Dermis microvascular lymphatic vessel endothelial cell (primary cell): ENCODE data around the gene BMPR2. TPM values are rescaled to one million over a fixed set of nuclear protein-coding genes. Genes with fewer than 3 reads are reported as not detected.
A peak's percentile ranks its signal among the peaks of the same experiment; 100 is the strongest.
"Not testable (repeated sequence)": the region's sequence is repeated elsewhere in the genome, so short reads cannot be mapped to it uniquely, and the experiment has no call there.

ENCODE experiments used
- DNase-seq, 2 donors: peaks; one replicate each; pipeline versions ENCODE4 v3.0.0 to v3.0.0-alpha.2; 2010; ENCODE audit warnings: low read depth in 2 of 2
- total RNA-seq: library from RNA; depleted of rRNA; stranded (reverse); fragments of >200 nt; gene quantifications from 2 replicates; pipeline ENCODE4 v1.2.1, GENCODE V29; 2014

Gene BMPR2
- total RNA-seq, 1 donor from 2014 or later = 33.0 TPM

DNA sequence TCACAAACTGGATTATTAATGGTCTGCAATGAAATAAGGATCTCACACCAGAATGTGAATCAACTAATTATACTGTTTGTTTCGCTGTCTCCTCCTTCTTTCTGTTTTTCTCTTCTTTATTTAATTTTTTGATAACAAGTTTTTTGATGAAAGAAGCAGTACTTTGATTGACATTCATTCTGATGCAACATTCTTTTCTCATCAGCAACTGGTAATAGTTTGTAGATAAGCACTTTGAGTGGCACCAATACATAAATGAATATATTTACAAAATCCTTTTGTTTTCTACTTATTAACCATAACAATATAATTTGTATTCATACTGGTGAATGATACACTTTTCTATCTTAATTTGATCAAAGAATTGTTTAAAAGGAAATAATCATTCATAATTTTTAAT is 143.3 kb downstream of the BMPR2 start:
- DNase-seq = no peak

DNA sequence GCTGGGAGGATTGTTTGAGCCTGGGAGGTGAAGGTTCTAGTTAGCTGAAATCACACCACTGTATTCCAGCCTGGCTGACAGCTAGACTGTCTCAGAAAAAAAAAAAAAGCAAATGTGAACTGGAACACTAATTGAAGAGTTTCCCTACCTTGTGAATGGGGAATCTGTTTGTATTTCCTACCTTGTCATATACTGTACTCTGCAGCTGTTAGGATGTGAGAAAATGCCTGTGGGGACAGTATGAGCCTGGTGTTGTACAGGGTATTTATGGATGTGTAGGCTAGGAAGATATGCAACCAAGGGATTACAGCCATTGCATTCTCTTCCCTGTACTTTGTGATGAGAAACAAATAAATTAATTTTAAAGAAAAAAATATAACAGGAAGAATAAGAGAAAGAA is 145.3 kb downstream of the BMPR2 start:
- DNase-seq = no peak

DNA sequence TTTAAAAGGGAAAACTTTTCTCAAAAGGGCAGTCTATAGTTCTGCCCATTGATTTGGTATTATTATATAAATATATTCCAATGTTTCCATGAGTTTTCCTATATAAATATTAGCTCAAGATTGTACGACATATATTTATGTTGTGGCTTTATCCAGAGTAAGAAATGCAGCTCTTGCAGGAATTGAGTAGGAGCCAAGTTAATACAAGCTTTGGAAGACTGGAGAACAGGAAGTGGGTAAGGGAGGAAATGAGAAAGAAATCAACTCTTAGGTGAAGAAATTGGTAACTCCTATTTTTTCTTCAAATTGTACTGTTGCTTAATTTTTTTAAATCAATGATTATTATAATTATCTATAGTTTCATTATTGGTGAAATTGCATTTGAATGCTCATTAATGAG is 153.3 kb downstream of the BMPR2 start:
- DNase-seq = peak in 1 of 2 donors; percentile 43

- DNase-seq = peak in 1 of 2 donors; percentile 28
These were observed 153.9 kb downstream of the BMPR2 start for GRCh38 chr2:202530038-202530437.

DNA sequence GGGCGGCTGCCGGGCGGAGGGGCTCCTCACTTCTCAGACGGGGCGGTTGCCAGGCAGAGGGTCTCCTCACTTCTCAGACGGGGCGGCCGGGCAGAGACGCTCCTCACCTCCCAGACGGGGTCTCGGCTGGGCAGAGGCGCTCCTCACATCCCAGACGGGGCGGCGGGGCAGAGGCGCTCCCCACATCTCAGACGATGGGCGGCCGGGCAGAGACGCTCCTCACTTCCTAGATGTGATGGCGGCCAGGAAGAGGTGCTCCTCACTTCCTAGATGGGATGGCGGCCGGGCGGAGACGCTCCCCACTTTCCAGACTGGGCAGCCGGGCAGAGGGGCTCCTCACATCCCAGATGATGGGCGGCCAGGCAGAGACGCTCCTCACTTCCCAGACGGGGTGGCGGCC is 159.2 kb downstream of the BMPR2 start:
- not testable (repeated sequence) for DNase-seq

GRCh38 chr2:202541137-202541536 is 165.0 kb downstream of the BMPR2 start:
- DNase-seq = no peak

- DNase-seq = no peak
These were observed 166.0 kb downstream of the BMPR2 start for GRCh38 chr2:202542142-202542541.

- DNase-seq = no peak
These were observed 169.4 kb downstream of the BMPR2 start for GRCh38 chr2:202545523-202545922.

GRCh38 chr2:202545931-202546330 is 169.8 kb downstream of the BMPR2 start:
- no peak for DNase-seq

DNA sequence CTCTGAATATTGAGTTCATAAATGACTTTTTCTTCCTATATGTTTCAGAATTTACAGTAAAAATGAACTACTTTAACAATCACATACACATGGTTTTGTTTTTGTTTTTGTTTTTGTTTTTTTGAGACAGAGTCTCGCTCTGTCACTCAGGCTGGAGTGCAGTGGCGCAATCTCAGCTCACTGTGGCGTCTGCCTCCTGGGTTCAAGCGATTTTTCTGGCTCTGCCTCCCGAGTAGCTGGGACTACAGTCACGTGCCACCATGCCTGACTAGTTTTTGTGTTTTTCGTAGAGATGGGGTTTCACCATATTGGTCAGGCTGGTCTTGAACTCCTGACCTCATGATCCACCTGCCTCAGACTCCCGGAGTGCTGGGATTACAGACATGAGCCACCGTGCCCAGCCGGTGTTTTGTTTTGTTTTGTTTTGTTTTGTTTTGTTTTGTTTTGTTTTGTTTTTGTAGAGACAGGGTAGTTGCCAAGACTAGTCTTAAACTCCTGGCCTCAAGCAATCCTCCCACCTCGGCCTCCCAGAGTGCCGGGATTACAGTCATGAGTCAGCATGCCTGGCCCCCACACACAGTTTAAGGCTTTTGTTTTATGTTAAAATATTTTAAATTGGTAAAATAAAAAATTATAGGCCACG is 170.5 kb downstream of the BMPR2 start:
- not testable (repeated sequence) for DNase-seq

DNA sequence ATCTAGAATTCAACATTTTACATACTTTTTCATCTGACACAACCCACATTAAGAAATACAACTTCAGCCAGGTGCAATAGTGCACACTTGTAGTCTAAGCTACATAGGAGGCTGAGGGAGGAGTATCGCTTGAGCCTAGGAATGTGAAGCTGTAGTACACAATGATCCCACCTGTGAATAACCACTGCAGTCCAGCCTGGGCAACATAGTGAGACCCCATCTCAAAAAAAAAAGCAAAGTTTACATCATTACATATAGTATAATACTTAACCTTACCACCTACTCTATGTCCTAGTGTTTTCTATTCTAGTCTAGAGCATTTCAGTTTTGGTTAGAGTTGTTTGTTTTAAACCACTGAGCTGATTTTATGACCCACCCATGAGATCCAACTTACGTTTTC is 172.1 kb downstream of the BMPR2 start:
- DNase-seq = no peak

DNA sequence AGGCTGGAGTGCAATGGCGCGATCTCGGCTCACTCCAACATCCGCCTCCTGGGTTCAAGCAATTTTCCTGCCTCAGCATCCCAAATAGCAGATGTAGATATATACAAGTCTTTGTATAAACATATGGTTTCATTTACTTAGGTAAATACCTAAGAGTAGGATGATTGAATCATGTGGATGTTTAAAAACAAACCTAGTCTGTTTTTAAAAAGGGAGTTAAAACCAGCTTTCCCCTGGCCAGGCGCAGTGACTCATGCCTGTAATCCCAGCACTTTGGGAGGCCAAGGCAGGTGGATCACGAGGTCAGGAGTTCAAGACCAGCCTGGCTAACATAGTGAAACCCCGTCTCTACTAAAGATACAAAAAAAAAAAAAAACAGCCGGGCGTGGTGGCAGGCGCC is 174.9 kb downstream of the BMPR2 start:
- DNase-seq = not testable (repeated sequence)

DNA sequence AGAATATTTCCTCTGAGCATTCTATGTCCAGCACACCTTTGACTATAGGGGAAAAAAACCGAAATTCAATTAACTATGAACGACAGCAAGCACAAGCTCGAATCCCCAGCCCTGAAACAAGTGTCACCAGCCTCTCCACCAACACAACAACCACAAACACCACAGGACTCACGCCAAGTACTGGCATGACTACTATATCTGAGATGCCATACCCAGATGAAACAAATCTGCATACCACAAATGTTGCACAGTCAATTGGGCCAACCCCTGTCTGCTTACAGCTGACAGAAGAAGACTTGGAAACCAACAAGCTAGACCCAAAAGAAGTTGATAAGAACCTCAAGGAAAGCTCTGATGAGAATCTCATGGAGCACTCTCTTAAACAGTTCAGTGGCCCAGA is 179.2 kb downstream of the BMPR2 start:
- DNase-seq = no peak

DNA sequence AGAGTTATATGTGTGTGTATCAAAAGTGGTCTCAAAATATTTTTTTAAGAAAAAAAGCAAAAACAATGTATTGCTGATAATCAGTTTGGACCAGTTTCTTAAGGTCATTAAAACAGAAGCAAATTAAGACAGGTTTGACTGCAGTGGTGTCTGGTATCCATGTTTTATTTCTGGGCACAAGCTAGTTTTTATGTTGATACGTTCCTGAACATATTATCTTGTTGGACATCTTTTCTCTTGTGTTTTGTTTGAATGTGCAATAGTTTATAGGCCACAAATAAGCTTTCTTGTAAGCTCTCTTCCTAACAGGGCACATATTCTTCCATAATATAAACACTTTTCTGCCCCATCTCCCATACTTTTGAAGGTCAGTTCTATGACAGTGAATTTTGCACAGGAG is 184.1 kb downstream of the BMPR2 start:
- no peak for DNase-seq

GRCh38 chr2:202564226-202564625 is 188.1 kb downstream of the BMPR2 start:
- no peak for DNase-seq

DNA sequence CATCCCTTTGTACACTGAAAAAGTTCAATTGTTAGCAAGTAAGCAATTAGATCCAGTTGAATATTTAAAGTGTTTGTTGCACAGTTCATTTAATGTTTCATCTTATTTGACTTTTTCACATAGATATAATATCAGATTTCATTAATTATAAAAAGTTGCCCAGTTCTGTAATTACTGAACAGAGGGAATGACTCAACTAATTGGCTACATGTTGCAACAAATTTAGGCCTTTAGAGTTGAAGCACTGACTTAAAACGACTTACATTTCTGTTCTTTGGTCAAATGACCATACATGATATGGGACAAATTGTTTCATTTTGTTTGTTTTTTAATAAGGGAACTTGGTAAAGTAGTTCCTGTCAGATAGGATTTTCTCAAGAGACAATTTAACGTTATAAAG is 190.2 kb downstream of the BMPR2 start:
- DNase-seq = no peak

GRCh38 chr2:202574541-202574940 is 198.4 kb downstream of the BMPR2 start:
- DNase-seq = no peak

GRCh38 chr2:202575194-202575593 is 199.1 kb downstream of the BMPR2 start:
- DNase-seq = not testable (repeated sequence)

- no peak for DNase-seq
These were observed 201.4 kb downstream of the BMPR2 start for GRCh38 chr2:202577250-202578183.

DNA sequence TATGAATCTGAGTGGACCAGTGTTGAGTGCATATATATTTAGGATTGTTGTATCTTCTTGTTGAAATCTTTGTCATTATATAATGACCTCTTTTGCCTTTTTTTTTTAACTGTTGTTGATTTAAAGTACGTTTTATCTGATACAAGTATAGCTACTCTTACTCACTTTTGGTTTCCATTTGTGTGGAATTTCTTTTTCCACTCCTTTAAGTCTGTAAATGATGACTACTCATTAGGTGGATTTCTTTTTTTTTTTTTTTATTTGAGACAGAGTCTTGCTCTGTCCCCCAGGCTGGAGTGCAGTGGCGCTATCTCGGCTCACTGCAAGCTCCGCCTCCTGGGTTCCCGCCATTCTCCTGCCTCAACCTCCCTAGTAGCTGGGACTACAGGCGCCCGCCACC is 206.7 kb downstream of the BMPR2 start:
- DNase-seq = not testable (repeated sequence)

GRCh38 chr2:202583709-202584219 is 207.6 kb downstream of the BMPR2 start:
- DNase-seq = no peak
